Neural progenitor cell (in vitro differentiated cells): ENCODE measurements around the gene KRTAP9-9. TPM values are rescaled to one million over a fixed set of nuclear protein-coding genes. Genes with fewer than 3 reads are reported as not detected.

Experiments
- DNase-seq: peaks from one replicate; pipeline ENCODE4 v3.0.0-alpha.2; 2016; ENCODE audit warnings: low spot score
- H2AFZ ChIP-seq: fragments of 200-600 bp; sonication (generic); replicated peaks from 2 replicates; pipeline ENCODE4 v1.6.1; 2016; ENCODE audit warnings: antibody characterized with exemption
- H3F3A ChIP-seq: fragments of 200-600 bp; sonication (generic); 2 replicates; pipeline ENCODE4 v1.6.1; 2016; ENCODE audit warnings: antibody characterized with exemption, low read depth
- H3K27ac ChIP-seq: fragments of 200-600 bp; sonication (generic); 2 replicates; pipeline ENCODE4 v1.5.1; 2016; ENCODE audit warnings: mild to moderate bottlenecking
- H3K27me3 ChIP-seq: fragments of 200-600 bp; sonication (generic); 2 replicates; pipeline ENCODE4 v1.6.1; 2016; ENCODE audit warnings: mild to moderate bottlenecking, moderate library complexity
- H3K36me3 ChIP-seq: fragments of 200-600 bp; sonication (generic); 2 replicates; pipeline ENCODE4 v1.5.1; 2016
- H3K4me1 ChIP-seq: fragments of 200-600 bp; sonication (generic); 2 replicates; pipeline ENCODE4 v1.6.1; 2016; ENCODE audit warnings: mixed run types
- H3K4me2 ChIP-seq: fragments of 200-600 bp; sonication (generic); 2 replicates; pipeline ENCODE4 v1.6.1; 2016
- H3K4me3 ChIP-seq: fragments of 200-600 bp; sonication (generic); 2 replicates; pipeline ENCODE4 v1.5.1; 2016
- H3K79me2 ChIP-seq: fragments of 200-600 bp; sonication (generic); 2 replicates; pipeline ENCODE4 v1.6.1; 2016; ENCODE audit warnings: low read depth
- H3K9ac ChIP-seq: fragments of 200-600 bp; sonication (generic); 2 replicates; pipeline ENCODE4 v1.6.1; 2016
- H3K9me3 ChIP-seq: fragments of 200-600 bp; sonication (generic); 2 replicates; pipeline ENCODE4 v1.5.1; 2016; ENCODE audit warnings: low read depth
- H4K20me1 ChIP-seq: fragments of 200-600 bp; sonication (generic); 2 replicates; pipeline ENCODE4 v1.6.1; 2016; ENCODE audit warnings: low read depth
- H3K27ac Mint-ChIP-seq: 3 replicates; pipeline ENCODE4 v1.8.0; 2021; ENCODE audit warnings: mixed read lengths
- H3K27me3 Mint-ChIP-seq: 2 replicates; pipeline ENCODE4 v1.8.0; 2022; ENCODE audit warnings: low read depth, mild to moderate bottlenecking, inconsistent platforms, moderate library complexity, mixed read lengths; ENCODE audit not compliant: insufficient read depth
- H3K36me3 Mint-ChIP-seq: 3 replicates; pipeline ENCODE4 v1.8.0; 2021; ENCODE audit warnings: mixed read lengths
- H3K4me1 Mint-ChIP-seq: 3 replicates; pipeline ENCODE4 v1.8.0; 2021; ENCODE audit warnings: mixed read lengths
- H3K4me3 Mint-ChIP-seq: 3 replicates; pipeline ENCODE4 v1.8.0; 2021; ENCODE audit warnings: mild to moderate bottlenecking, moderate library complexity, mixed read lengths
- H3K9me3 Mint-ChIP-seq: 3 replicates; pipeline ENCODE4 v1.8.0; 2020; ENCODE audit warnings: mixed read lengths
- EZH2 ChIP-seq: fragments of 200-600 bp; sonication (generic); IDR thresholded peaks from 2 replicates; pipeline ENCODE4 v1.6.1; 2017; ENCODE audit warnings: antibody characterized with exemption, mild to moderate bottlenecking, moderate library complexity
- EZH2phosphoT487 ChIP-seq: fragments of 200-600 bp; sonication (generic); IDR thresholded peaks from 2 replicates; pipeline ENCODE4 v1.6.1; 2017; ENCODE audit warnings: antibody characterized with exemption
- total RNA-seq: library from RNA; depleted of rRNA; stranded (reverse); fragments of >200 nt; gene quantifications from 2 replicates; pipeline ENCODE4 v1.2.3, GENCODE V29; 2015; ENCODE audit warnings: low replicate concordance
- TF ChIP-seq, protein P1 (sequence below): fragments of 200-600 bp; sonication (generic); IDR thresholded peaks from 2 replicates; pipeline ENCODE4 v1.5.1; 2017; ENCODE audit warnings: antibody characterized with exemption, mild to moderate bottlenecking

Gene KRTAP9-9
- total RNA-seq, 1 donor from 2014 or later = not detected

DNA sequence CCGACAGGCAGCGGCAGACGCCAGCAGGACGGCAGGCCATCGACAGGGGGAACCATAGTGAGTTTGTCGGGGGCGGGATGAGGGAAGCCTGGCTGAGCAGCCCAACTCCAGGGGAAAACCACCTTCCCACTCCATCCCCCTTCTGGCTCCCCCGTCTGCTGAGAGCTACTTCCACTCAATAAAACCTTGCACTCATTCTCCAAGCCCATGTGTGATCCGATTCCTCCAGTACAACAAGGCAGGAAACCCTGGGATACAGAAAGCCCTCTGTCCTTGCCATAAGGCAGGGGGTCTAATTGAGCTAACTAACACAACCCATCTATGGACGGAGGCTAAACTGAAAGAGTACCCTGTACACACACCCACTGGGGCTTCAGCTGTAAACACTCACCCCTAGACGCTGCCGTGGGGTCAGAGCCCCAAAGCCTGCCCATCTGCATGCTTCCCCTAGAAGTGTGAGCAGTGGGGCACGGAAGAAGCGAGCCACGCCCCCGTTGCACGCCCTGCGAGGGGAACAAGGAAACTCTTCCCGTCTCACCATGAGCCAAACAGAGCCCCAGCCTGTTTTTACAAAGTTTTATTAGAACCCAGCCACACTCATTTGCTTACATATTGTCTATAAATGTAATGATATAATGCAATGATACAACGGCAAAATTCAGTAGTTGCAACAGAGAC is 43.4 kb downstream of the KRTAP9-9 start:
- Mint-ChIP-seq H3K4me1 (no peaks in the 10 kb centered on the region), H3K36me3 (no peaks in the 10 kb centered on the region), H3K27me3 (peaks cover 2% of the 10 kb centered on the region), H3K4me3 (no peak overlapping the region), H3K27ac (no peak overlapping the region), H3K9me3 (no peaks in the 10 kb centered on the region)
- Histone ChIP-seq H3K79me2 (no peaks in the 10 kb centered on the region), H3K4me2 (no peak overlapping the region), H3K9ac (no peak overlapping the region), H4K20me1 (no peaks in the 10 kb centered on the region), H3K9me3 (no peaks in the 10 kb centered on the region), H3F3A (no peaks in the 10 kb centered on the region), H3K27me3 (no peaks in the 10 kb centered on the region), H3K27ac (no peak overlapping the region), H3K4me3 (no peak overlapping the region), H2AFZ (no peak overlapping the region), H3K4me1 (no peaks in the 10 kb centered on the region), H3K36me3 (no peaks in the 10 kb centered on the region)
- TF ChIP-seq, protein P1, sequence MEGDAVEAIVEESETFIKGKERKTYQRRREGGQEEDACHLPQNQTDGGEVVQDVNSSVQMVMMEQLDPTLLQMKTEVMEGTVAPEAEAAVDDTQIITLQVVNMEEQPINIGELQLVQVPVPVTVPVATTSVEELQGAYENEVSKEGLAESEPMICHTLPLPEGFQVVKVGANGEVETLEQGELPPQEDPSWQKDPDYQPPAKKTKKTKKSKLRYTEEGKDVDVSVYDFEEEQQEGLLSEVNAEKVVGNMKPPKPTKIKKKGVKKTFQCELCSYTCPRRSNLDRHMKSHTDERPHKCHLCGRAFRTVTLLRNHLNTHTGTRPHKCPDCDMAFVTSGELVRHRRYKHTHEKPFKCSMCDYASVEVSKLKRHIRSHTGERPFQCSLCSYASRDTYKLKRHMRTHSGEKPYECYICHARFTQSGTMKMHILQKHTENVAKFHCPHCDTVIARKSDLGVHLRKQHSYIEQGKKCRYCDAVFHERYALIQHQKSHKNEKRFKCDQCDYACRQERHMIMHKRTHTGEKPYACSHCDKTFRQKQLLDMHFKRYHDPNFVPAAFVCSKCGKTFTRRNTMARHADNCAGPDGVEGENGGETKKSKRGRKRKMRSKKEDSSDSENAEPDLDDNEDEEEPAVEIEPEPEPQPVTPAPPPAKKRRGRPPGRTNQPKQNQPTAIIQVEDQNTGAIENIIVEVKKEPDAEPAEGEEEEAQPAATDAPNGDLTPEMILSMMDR = no peak
- TF ChIP-seq EZH2 = no peak
- TF ChIP-seq EZH2phosphoT487 = no peak
- no peak for DNase-seq

DNA sequence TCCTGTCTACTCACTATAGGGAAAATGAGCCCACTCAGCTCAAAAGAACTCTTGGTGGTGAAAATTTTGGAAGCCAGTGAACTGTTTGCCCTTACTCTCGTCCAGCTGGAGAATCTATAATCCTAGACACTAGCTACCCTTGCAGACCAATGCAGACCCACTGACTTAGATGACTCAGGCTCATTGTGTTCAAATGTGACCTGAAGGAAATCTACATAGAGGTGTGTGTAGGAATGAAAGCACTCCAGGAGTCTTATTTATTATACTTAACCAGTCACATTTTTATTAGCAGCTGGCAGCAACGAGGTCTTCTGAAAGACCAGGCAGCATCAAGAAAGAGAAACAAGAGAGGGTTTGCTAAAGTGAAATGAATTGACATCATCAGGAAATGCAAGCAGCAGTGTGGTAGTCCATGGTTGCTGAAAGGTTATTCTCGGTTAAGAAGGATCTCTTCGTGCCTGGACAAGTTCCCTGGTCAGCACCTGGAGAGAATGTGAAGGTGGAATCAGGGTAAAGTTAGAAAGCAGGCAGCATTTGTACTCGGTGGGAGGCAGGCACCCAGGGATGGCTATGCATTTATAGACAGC is 46.1 kb downstream of the KRTAP9-9 start:
- no peak overlapping the region for H3K4me2 ChIP-seq
- no peaks in the 10 kb centered on the region for H3K36me3 Mint-ChIP-seq
- H3K4me3 Mint-ChIP-seq = no peak overlapping the region
- no peak for DNase-seq
- no peaks in the 10 kb centered on the region for H3K4me1 ChIP-seq
- no peaks in the 10 kb centered on the region for H3K79me2 ChIP-seq
- H3K4me1 Mint-ChIP-seq = no peaks in the 10 kb centered on the region
- no peak overlapping the region for H3K9ac ChIP-seq
- H3F3A ChIP-seq = no peaks in the 10 kb centered on the region
- no peaks in the 10 kb centered on the region for H3K27me3 ChIP-seq
- H3K36me3 ChIP-seq = no peaks in the 10 kb centered on the region
- H3K4me3 ChIP-seq = no peak overlapping the region
- TF ChIP-seq EZH2phosphoT487 (no peak), EZH2 (no peak)
- TF ChIP-seq, protein P1 = no peak
- no peaks in the 10 kb centered on the region for H3K9me3 ChIP-seq
- H2AFZ ChIP-seq = no peak overlapping the region
- no peaks in the 10 kb centered on the region for H4K20me1 ChIP-seq
- H3K27me3 Mint-ChIP-seq = peaks cover 4% of the 10 kb centered on the region
- no peak overlapping the region for H3K27ac Mint-ChIP-seq
- H3K9me3 Mint-ChIP-seq = no peaks in the 10 kb centered on the region
- H3K27ac ChIP-seq = no peak overlapping the region

DNA sequence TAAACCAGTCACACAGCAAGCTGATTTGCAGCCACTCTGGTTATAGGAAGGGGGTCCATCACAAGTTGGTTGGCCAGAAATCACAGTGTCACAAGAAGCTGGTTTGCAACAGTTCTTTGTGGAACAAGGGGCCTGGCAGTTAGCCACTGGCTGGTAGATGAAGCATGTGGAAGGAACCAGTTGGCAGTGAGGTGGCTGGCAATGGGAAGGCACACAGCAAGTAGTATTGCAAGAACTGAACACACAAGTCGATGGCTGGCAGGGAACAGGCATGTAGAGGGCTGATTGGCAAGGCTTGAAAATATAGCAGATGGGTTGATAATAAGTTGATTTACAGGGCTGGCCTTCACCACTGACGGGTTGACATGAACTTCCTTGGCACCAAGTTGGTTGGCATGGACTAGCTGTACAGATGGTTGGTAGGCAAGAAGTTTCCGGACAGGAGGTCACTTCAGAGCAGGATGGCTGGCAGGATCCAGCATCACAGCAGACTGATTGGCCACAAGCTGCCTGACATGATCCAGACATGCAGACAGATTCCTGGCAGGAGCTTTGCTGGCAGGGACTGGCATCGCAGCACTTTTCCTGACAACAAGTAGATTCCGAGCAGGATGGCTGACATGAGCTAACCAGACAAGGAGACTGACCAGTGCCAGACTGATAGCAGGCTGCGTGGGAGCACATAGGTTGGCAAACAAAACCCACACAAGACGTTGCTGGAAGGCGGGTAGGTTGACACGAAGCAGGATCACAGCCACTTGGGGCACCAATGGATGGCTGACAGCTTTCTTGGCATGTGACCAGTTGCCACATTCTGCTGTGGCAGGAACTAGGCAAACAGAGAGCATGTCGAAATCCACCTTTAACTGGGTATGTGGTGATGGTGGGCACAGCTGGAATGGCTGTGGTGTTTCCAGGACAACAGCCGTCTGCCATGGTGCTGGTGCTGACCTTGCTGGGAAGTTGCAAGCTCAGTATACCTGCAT is 47.0 kb downstream of the KRTAP9-9 start, which contains the start of gene KRTAP29-1:
TSS of gene KRTAP29-1 (minus strand) at position 936 of the 986 bp plus-strand sequence. CDS start at position 936, 0 bp downstream.
- H3K27ac Mint-ChIP-seq = no peak within 1 kb of the TSS
- Histone ChIP-seq H2AFZ (no peak within 1 kb of the TSS), H4K20me1 (no peaks in the 10 kb centered on the region)

More for the DNA sequence above, 47.0 kb downstream of the KRTAP9-9 start, which contains the start of gene KRTAP29-1:
- Histone ChIP-seq H3K27ac (no peak within 1 kb of the TSS), H3K79me2 (no peaks in the 10 kb centered on the region), H3K4me1 (no peaks in the 10 kb centered on the region), H3K36me3 (no peaks in the 10 kb centered on the region), H3K4me2 (no peak within 1 kb of the TSS), H3K4me3 (no peak within 1 kb of the TSS), H3K9ac (no peak within 1 kb of the TSS), H3F3A (no peaks in the 10 kb centered on the region), H3K27me3 (no peaks in the 10 kb centered on the region), H3K9me3 (no peaks in the 10 kb centered on the region)
- H3K4me1 Mint-ChIP-seq = no peaks in the 10 kb centered on the region
- H3K4me3 Mint-ChIP-seq = no peak within 1 kb of the TSS
- H3K36me3 Mint-ChIP-seq = no peaks in the 10 kb centered on the region
- H3K9me3 Mint-ChIP-seq = no peaks in the 10 kb centered on the region
- TF ChIP-seq EZH2 (no peak), EZH2phosphoT487 (no peak)
- TF ChIP-seq, protein P1 = no peak
- DNase-seq = no peak
- peaks cover 4% of the 10 kb centered on the region for H3K27me3 Mint-ChIP-seq
